Activated B cell treated with CpG ODN at 0.5 μM for 24 hours (primary cell): ENCODE results near the gene NUDT5. TPM values are rescaled to one million over a fixed set of nuclear protein-coding genes. Genes with fewer than 3 reads are reported as not detected.
"Not testable (repeated sequence)": the region's sequence is repeated elsewhere in the genome, so short reads cannot be mapped to it uniquely, and the experiment has no call there.

Source experiments
- ATAC-seq: fragments of 200-7000 bp; cut with Tn5 transposase; one replicate; pipeline ENCODE4 v1.10.0; 2021; ENCODE audit warnings: low read depth, mild to moderate bottlenecking, moderate library complexity
- CTCF ChIA-PET: fragments of 350-600 bp; sonication (Branson Sonifier 250); formaldehyde crosslinking; loops from one replicate; lab custom pipeline; 2021; ENCODE audit warnings: antibody characterized with exemption; lab: Charles Lee
- POLR2A ChIA-PET: fragments of 350-600 bp; sonication (Branson Sonifier 250); formaldehyde crosslinking; loops from one replicate; lab custom pipeline; 2021; ENCODE audit warnings: antibody characterized with exemption; lab: Charles Lee
- DNase-seq: peaks from one replicate; pipeline ENCODE4 v3.0.0; 2022
- H3K27ac Mint-ChIP-seq: one replicate; pipeline ENCODE4 v1.8.0; 2020; ENCODE audit warnings: mixed read lengths
- H3K27me3 Mint-ChIP-seq: one replicate; pipeline ENCODE4 v1.8.0; 2021; ENCODE audit warnings: mixed read lengths
- H3K36me3 Mint-ChIP-seq: one replicate; pipeline ENCODE4 v1.8.0; 2021; ENCODE audit warnings: low read depth, mixed read lengths
- H3K4me1 Mint-ChIP-seq: one replicate; pipeline ENCODE4 v1.8.0; 2021; ENCODE audit warnings: mixed read lengths
- H3K4me3 Mint-ChIP-seq: one replicate; pipeline ENCODE4 v1.8.0; 2020; ENCODE audit warnings: mild to moderate bottlenecking, mixed read lengths
- H3K9me3 Mint-ChIP-seq: one replicate; pipeline ENCODE4 v1.8.0; 2020; ENCODE audit warnings: mixed read lengths
- CTCF ChIP-seq: fragments of 200-600 bp; IDR thresholded peaks from one replicate; pipeline ENCODE4 v1.8.0; 2022; ENCODE audit warnings: antibody characterized with exemption, mild to moderate bottlenecking
- intact Hi-C: fragments of 100-400 bp; cut with micrococcal nuclease; formaldehyde crosslinking; loops from one replicate; pipeline ENCODE4 v1.15.1; 2024
- total RNA-seq: library from RNA; stranded (reverse); gene quantifications from 2 replicates; pipeline ENCODE4 v1.2.3, GENCODE V29; 2022

The NUDT5 gene
- total RNA-seq, 1 donor from 2014 or later: 53.2 TPM

GRCh38 chr10:12228851-12229250 lies 33.2 kb upstream of the NUDT5 start:
- no peaks in the 10 kb centered on the region for H3K4me1 Mint-ChIP-seq
- intact Hi-C loops: no loop called here
- H3K27me3 Mint-ChIP-seq: no peaks in the 10 kb centered on the region
- CTCF ChIA-PET: interaction anchor here (1.3 kb wide), 1 partner anchor 16 kb away, joined by 4 read pairs; no protein-coding TSS in a partner anchor
- ATAC-seq: no peak
- H3K27ac Mint-ChIP-seq: no peak overlapping the region
- peaks cover 67% of the 10 kb centered on the region for H3K36me3 Mint-ChIP-seq
- POLR2A ChIA-PET: no interaction called here
- no peak for DNase-seq
- no peak overlapping the region for H3K4me3 Mint-ChIP-seq
- no peaks in the 10 kb centered on the region for H3K9me3 Mint-ChIP-seq
- TF ChIP-seq CTCF: no peak

- H3K27me3 Mint-ChIP-seq, POLR2A ChIA-PET, H3K27ac Mint-ChIP-seq, H3K9me3 Mint-ChIP-seq, H3K4me3 Mint-ChIP-seq, DNase-seq, intact Hi-C loops, H3K4me1 Mint-ChIP-seq, CTCF ChIA-PET, ATAC-seq: not testable (repeated sequence)
- peaks cover 65% of the 10 kb centered on the region for H3K36me3 Mint-ChIP-seq
Measured at GRCh38 chr10:12226438-12226837, 30.7 kb upstream of the NUDT5 start.

GRCh38 chr10:12225444-12225843 lies 29.8 kb upstream of the NUDT5 start:
- intact Hi-C loops: no loop called here
- POLR2A ChIA-PET: no interaction called here
- DNase-seq: no peak
- Mint-ChIP-seq H3K27ac (no peak overlapping the region), H3K36me3 (peaks cover 65% of the 10 kb centered on the region), H3K27me3 (no peaks in the 10 kb centered on the region), H3K4me1 (no peaks in the 10 kb centered on the region), H3K9me3 (no peaks in the 10 kb centered on the region), H3K4me3 (no peak overlapping the region)
- TF ChIP-seq CTCF: no peak
- CTCF ChIA-PET: no interaction called here
- ATAC-seq: no peak

- no peak for TF ChIP-seq CTCF
- ATAC-seq: no peak
- ChIA-PET CTCF (no interaction called here), POLR2A (interaction anchor here (0.7 to 1.4 kb wide), 2 partner anchors 17 to 489 kb away, joined by 3 read pairs; no protein-coding TSS in a partner anchor)
- H3K27me3 Mint-ChIP-seq: no peaks in the 10 kb centered on the region
- no peak overlapping the region for H3K4me3 Mint-ChIP-seq
- no peaks in the 10 kb centered on the region for H3K9me3 Mint-ChIP-seq
- no peak for DNase-seq
- H3K36me3 Mint-ChIP-seq: peaks cover 70% of the 10 kb centered on the region
- H3K27ac Mint-ChIP-seq: no peak overlapping the region
- H3K4me1 Mint-ChIP-seq: no peaks in the 10 kb centered on the region
- intact Hi-C loops: no loop called here
Measured at GRCh38 chr10:12221323-12222298, 25.9 kb upstream of the NUDT5 start.

GRCh38 chr10:12218991-12219390 lies 23.3 kb upstream of the NUDT5 start:
- DNase-seq (no peak), ATAC-seq (no peak)
- ChIA-PET CTCF (interaction anchor here (0.9 kb wide), 1 partner anchor 489 kb away, joined by 4 read pairs; no protein-coding TSS in a partner anchor), POLR2A (interaction anchor here (1.2 kb wide), 1 partner anchor 23 kb away, joined by 4 read pairs; the partner anchor contains the start of genes CDC123 and NUDT5)
- peaks cover 17% of the 10 kb centered on the region for H3K4me1 Mint-ChIP-seq
- no peaks in the 10 kb centered on the region for H3K27me3 Mint-ChIP-seq
- H3K4me3 Mint-ChIP-seq: no peak overlapping the region
- no peak for TF ChIP-seq CTCF
- H3K36me3 Mint-ChIP-seq: peaks cover 63% of the 10 kb centered on the region
- no peak overlapping the region for H3K27ac Mint-ChIP-seq
- H3K9me3 Mint-ChIP-seq: no peaks in the 10 kb centered on the region
- intact Hi-C loops: no loop called here
